ENCODE data around the gene SLC19A2. TPM values are rescaled to one million over a fixed set of nuclear protein-coding genes. Genes with fewer than 3 reads are reported as not detected.

SLC19A2 gene
- total and polyA plus RNA-seq, 2 of the 13 experiments (the other 11 are each of a cell fraction or from before 2014, with no cell fraction given), result 30.4 to 56.0 TPM

DNA sequence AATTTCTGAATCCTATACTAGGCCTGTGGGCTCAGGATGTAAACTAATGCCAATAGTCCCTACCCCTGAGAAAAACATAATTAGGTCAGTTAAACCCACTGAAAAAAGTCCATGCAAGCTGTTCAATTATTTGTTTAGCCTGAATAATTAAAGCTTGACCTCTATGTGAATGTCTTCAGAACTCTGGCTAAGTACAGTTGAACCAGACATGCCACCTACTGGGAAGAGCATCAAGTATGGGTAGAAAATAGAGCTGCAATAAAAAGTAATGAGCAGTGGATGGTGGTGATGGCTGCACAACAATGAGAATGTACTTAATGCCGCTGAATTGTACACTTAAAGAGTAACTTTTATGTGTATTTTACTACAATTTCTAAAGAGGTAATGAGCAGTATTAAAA lies 23.6 kb upstream of the SLC19A2 start (continued):
- no peak for TF ChIP-seq BRD4 (CRISPR knock-in tag; IDR thresholded peaks at IDR 0.05)
- TF ChIP-seq MIXL1 (CRISPR knock-in tag; IDR thresholded peaks at IDR 0.05), result peak; percentile 81
- peak; percentile 58 for TF ChIP-seq STAG1 (CRISPR knock-in tag; IDR thresholded peaks at IDR 0.05)
- TF ChIP-seq RARA (CRISPR knock-in tag; IDR thresholded peaks at IDR 0.05), result 0 out of 2 replicates have a peak, but pooled peaks have one; percentile 12

DNA sequence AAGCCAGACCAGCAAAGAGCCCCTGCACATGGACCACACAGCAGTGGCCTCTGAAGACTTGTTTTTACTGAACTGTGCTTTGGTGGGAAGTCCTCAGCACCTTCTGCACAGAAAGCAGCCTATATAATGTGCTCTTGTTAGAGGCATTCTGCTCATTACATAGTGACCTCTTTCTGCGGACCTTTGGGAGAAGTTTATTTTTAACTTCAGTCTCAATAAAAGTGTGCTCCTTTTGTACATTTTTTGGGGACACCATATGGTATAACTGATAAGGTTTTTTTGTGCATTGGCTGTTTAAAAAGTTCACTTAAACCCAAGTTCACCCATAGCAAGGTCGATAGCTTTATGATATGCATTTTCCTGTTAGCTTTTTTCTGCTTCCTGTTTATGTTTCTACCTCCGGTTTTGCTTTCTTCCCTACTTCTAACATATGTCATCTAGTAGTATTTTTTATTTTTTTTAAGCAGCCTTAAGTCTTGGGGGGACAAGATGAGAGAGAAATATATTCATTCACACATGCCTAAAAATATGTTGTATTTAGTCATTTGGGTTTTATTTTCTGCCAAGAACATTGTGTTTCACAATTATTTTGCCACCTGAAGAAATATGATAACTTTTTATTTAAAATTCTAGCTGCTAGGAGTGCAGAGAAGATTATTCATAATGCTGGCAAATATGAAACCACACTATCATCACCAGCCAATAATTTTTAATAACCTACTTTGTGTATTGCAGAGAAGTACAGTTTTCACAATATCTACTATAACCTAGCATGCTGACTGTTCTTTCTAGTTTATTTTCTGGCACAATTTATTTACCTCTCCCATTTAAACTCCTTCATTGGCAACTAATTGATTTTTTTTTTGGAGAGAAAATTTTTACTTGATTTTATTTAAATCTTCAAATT lies 22.9 kb upstream of the SLC19A2 start:
- H3K27ac ChIP-seq (ENCODE audit: extremely low read length, insufficient read depth, low read length), result peak overlapping the region; percentile 56
- no peak overlapping the region for H2AFZ ChIP-seq (ENCODE audit: low read length)
- no peaks in the 10 kb centered on the region for H4K20me1 ChIP-seq (ENCODE audit: insufficient read depth, low read length)
- intact Hi-C loops (cut with micrococcal nuclease; ENCODE audit: unreplicated experiment) (loop anchor here (1.0 to 2.0 kb wide), 3 partner anchors 22 to 141 kb away; partner anchors contain the start of gene NME7), in situ Hi-C loops (cut with HindIII; ENCODE audit: extremely low pct_ligation_motif_present, low pct_unique_long_range_greater_than_20kb) (no loop called here)
- H3K36me3 ChIP-seq (replicated peaks in 1 of 2; ENCODE audit: control insufficient read depth in 1 of 2, insufficient read depth in 2 of 2, low read length in 2 of 2), result peaks cover 3 to 9% of the 10 kb centered on the region in 2 experiments; a peak in 2 of 5 replicates
- FAIRE-seq (peak; percentile 68), ATAC-seq (peak; percentile 90), DNase-seq (ENCODE audit: low spot score) (peak; percentile 39)
- H3K9ac ChIP-seq (ENCODE audit: insufficient read depth, low read depth, low read length), result peak overlapping the region; percentile 54
- no peaks in the 10 kb centered on the region for H3K79me2 ChIP-seq (ENCODE audit: insufficient read depth, low read length)
- ChIA-PET POLR2A (interaction anchor here (1.1 to 3.8 kb wide), 2 partner anchors 15 to 23 kb away, joined by 3 to 33 read pairs; partner anchors contain the start of gene SLC19A2), CTCF (ENCODE audit: low intra/inter-chr PET ratio, low total read pairs) (interaction anchor here (1.7 kb wide), 1 partner anchor 42 kb away, joined by 7 read pairs; no protein-coding TSS in a partner anchor)
- peak overlapping the region in 2 of 3 experiments; percentile 53 to 54; a peak in 3 of 6 replicates for H3K4me3 ChIP-seq (replicated peaks in 1 of 3; ENCODE audit: insufficient read depth in 1 of 3, low read depth in 2 of 3, low read length in 3 of 3)
- H3K9me3 ChIP-seq (ENCODE audit: low read length), result no peaks in the 10 kb centered on the region
- WGBS (ENCODE audit: low lambda C conversion rate), result 1% methylated on average over 3 of the region's 3 CpGs
- H3K4me2 ChIP-seq (ENCODE audit: low read depth, low read length), result peak overlapping the region; percentile 70
- H3K4me1 ChIP-seq (ENCODE audit: insufficient read depth, low read length), result peaks cover 56% of the 10 kb centered on the region
- no TSS peak for BruUV-seq (replicated peaks)
- H3K27me3 ChIP-seq (ENCODE audit: control insufficient read depth in 1 of 2, insufficient read depth in 2 of 2, low read length in 2 of 2), result no peaks in the 10 kb centered on the region
- TF ChIP-seq MZF1 (CRISPR knock-in tag; IDR thresholded peaks at IDR 0.05; ENCODE audit: borderline replicate concordance) (no peak), NFIB (CRISPR knock-in tag; IDR thresholded peaks at IDR 0.05; ENCODE audit: borderline replicate concordance) (no peak), GABPA (IDR thresholded peaks at IDR 0.05; ENCODE audit: low read depth, low read length) (no peak), GABPA (CRISPR knock-in tag; IDR thresholded peaks at IDR 0.05; ENCODE audit: low read depth) (peak; percentile 66), NBN (conservative IDR thresholded peaks at IDR 0.05) (no peak), CAMTA2 (CRISPR knock-in tag; IDR thresholded peaks at IDR 0.05; ENCODE audit: borderline replicate concordance) (no peak), ZNF713 (CRISPR knock-in tag; IDR thresholded peaks at IDR 0.05) (no peak), ZNF747 (CRISPR knock-in tag; IDR thresholded peaks at IDR 0.05; ENCODE audit: borderline replicate concordance) (no peak), ZNF616 (CRISPR knock-in tag; IDR thresholded peaks at IDR 0.05; ENCODE audit: low read depth) (no peak), YEATS4 (CRISPR knock-in tag; IDR thresholded peaks at IDR 0.05; ENCODE audit: borderline replicate concordance) (no peak), MEIS1 (CRISPR knock-in tag; IDR thresholded peaks at IDR 0.05; ENCODE audit: borderline replicate concordance) (no peak), ZNF282 (IDR thresholded peaks at IDR 0.05; ENCODE audit: partially characterized antibody) (no peak), HNF4A (CRISPR knock-in tag; IDR thresholded peaks at IDR 0.05) (0 out of 2 replicates have a peak, but pooled peaks have one; percentile 9), GATAD2A (CRISPR knock-in tag; IDR thresholded peaks at IDR 0.05) (peak; percentile 19; the same call in 1 of the 2 replicates), POLR2G (IDR thresholded peaks at IDR 0.05; ENCODE audit: low read depth, low read length) (peak; percentile 66; the same call in 1 of the 2 replicates), ZNF724P (CRISPR knock-in tag; IDR thresholded peaks at IDR 0.05; ENCODE audit: borderline replicate concordance) (no peak), SP4 (CRISPR knock-in tag; IDR thresholded peaks at IDR 0.05) (no peak)
- TF ChIP-seq, protein P1, sequence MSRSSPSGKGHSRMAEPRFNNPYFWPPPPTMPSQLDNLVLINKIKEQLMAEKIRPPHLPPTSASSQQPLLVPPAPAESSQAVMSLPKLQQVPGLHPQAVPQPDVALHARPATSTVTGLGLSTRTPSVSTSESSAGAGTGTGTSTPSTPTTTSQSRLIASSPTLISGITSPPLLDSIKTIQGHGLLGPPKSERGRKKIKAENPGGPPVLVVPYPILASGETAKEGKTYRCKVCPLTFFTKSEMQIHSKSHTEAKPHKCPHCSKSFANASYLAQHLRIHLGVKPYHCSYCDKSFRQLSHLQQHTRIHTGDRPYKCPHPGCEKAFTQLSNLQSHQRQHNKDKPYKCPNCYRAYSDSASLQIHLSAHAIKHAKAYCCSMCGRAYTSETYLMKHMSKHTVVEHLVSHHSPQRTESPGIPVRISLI (CRISPR knock-in tag; IDR thresholded peaks at IDR 0.05; ENCODE audit: borderline replicate concordance), result peak; percentile 81
- TF ChIP-seq, protein P2, sequence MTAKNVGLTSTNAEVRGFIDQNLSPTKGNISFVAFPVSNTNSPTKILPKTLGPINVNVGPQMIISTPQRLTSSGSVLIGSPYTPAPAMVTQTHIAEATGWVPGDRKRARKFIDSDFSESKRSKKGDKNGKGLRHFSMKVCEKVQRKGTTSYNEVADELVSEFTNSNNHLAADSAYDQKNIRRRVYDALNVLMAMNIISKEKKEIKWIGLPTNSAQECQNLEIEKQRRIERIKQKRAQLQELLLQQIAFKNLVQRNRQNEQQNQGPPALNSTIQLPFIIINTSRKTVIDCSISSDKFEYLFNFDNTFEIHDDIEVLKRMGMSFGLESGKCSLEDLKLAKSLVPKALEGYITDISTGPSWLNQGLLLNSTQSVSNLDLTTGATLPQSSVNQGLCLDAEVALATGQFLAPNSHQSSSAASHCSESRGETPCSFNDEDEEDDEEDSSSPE (CRISPR knock-in tag; IDR thresholded peaks at IDR 0.05), result 0 out of 2 replicates have a peak, but pooled peaks have one; percentile 13

Data from HepG2 (cell line).